Upper lobe of left lung (tissue), 4 donors: Measurements from ENCODE around the gene ZDHHC11B.

Experiments
- POLR2A ChIP-seq, 4 donors: fragments of 450-650 bp; IDR thresholded peaks; one replicate each; pipeline ENCODE4 v1.5.1; 2016 to 2017; ENCODE audit warnings: antibody characterized with exemption in 4 of 4, mild to moderate bottlenecking in 2 of 4
- TF ChIP-seq, protein P1 (sequence below), 6 experiments: fragments of 450-650 bp in 4 of 6; fragments of 200-600 bp in 2 of 6; sonication (generic) in 2 of 6; IDR thresholded peaks; one replicate each; pipeline ENCODE4 v1.5.1; 2016 to 2019; ENCODE audit warnings: antibody characterized with exemption in 6 of 6

- TF ChIP-seq, protein P1, sequence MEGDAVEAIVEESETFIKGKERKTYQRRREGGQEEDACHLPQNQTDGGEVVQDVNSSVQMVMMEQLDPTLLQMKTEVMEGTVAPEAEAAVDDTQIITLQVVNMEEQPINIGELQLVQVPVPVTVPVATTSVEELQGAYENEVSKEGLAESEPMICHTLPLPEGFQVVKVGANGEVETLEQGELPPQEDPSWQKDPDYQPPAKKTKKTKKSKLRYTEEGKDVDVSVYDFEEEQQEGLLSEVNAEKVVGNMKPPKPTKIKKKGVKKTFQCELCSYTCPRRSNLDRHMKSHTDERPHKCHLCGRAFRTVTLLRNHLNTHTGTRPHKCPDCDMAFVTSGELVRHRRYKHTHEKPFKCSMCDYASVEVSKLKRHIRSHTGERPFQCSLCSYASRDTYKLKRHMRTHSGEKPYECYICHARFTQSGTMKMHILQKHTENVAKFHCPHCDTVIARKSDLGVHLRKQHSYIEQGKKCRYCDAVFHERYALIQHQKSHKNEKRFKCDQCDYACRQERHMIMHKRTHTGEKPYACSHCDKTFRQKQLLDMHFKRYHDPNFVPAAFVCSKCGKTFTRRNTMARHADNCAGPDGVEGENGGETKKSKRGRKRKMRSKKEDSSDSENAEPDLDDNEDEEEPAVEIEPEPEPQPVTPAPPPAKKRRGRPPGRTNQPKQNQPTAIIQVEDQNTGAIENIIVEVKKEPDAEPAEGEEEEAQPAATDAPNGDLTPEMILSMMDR (IDR thresholded peaks at IDR 0.05) = no peak
- TF ChIP-seq POLR2A (IDR thresholded peaks at IDR 0.05) = no peak
These were observed 107.1 kb downstream of the ZDHHC11B start for GRCh38 chr5:677131-678101.
